AG09309 (cell line): ENCODE results near the gene PAX8.

Experiments used
- DNase-seq: peaks from one replicate; pipeline ENCODE4 v3.0.0-alpha.2; 2010; ENCODE audit warnings: low read depth
- H3K4me3 ChIP-seq: 2 replicates; pipeline ENCODE4 v1.5.1; 2011; ENCODE audit warnings: mild to moderate bottlenecking, low read depth, low read length, moderate library complexity; ENCODE audit not compliant: control insufficient read depth
- CTCF ChIP-seq: IDR thresholded peaks from 2 replicates; pipeline ENCODE4 v1.5.1; 2011; ENCODE audit warnings: mild to moderate bottlenecking, low read depth, low read length, inconsistent platforms; ENCODE audit not compliant: insufficient read depth, control insufficient read depth; ENCODE audit errors: missing control alignments

PAX8 gene

GRCh38 chr2:113216891-113217454 is 61.7 kb downstream of the PAX8 start:
- no peak for DNase-seq
- no peak overlapping the region for H3K4me3 ChIP-seq
- no peak for TF ChIP-seq CTCF

- TF ChIP-seq CTCF = no peak
Observed at GRCh38 chr2:113216321-113216720, 62.4 kb downstream of the PAX8 start.

GRCh38 chr2:113215056-113215455 is 63.7 kb downstream of the PAX8 start:
- no peak for TF ChIP-seq CTCF
- DNase-seq = no peak
- no peak overlapping the region for H3K4me3 ChIP-seq

More at GRCh38 chr2:113216321-113216720, 62.4 kb downstream of the PAX8 start:
- DNase-seq = no peak
- no peak overlapping the region for H3K4me3 ChIP-seq

GRCh38 chr2:113214141-113214540 is 64.6 kb downstream of the PAX8 start:
- DNase-seq = no peak
- no peak overlapping the region for H3K4me3 ChIP-seq
- TF ChIP-seq CTCF = no peak

GRCh38 chr2:113213061-113213930 is 65.4 kb downstream of the PAX8 start:
- no peak for TF ChIP-seq CTCF
- DNase-seq = no peak
- H3K4me3 ChIP-seq = no peak overlapping the region

- no peak overlapping the region for H3K4me3 ChIP-seq
- TF ChIP-seq CTCF = no peak
- DNase-seq = no peak
Observed at GRCh38 chr2:113212245-113213060, 66.3 kb downstream of the PAX8 start.
